Right kidney (tissue), 1 donor: ENCODE data around the gene ARHGAP19.

Experiments used
- DNase-seq: peaks from one replicate; pipeline ENCODE4 v3.0.0-alpha.2; 2016

ARHGAP19 gene

DNA sequence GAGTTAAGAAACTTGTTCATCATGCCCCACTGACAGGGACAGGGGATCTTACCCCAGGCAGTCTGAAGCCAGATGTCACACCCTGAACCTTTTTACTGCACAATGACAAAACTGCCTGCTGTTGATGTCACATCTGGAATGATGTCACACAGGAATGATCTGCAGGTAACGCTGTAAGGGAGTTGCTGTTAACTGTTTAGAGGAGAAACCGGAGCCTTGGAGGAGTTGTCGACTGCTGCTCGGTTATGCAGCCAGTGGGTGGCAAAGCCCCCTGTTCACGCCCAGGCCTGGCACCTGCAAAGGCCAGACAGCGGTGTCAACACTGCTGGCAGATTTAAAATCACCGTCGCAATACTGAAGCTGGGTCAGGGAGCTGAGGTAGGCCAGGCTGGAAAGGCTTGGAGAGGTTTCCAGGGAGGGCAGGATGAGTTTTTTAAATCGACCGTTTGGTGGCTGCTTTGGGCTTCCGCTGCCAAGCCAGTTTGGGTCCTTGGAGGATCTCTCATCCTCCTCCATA, 96.7 kb downstream of the ARHGAP19 start:
- peak; percentile 71 for DNase-seq

DNA sequence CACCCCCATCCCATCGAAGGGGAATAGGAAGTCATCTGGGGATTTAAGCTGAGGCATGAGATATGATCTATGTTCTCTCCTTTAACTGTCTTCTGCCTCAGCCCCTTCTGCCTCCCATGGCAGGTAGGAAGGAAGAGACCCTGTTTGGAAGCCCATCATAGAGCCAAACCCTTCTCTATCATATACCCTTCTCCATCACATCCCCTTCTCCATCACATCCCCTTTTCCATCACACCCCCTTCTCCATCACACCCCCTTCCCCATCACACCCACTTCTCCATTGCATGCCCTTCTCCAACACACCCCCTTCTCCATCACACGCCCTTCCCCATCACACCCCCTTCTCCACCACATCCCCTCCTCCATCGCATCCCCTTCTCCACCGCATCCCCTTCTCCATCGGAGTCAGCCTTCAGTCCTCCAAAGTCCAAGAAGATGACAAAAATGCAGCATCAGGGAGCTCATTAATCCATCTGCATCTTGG, 99.4 kb downstream of the ARHGAP19 start:
- no peak for DNase-seq

DNA sequence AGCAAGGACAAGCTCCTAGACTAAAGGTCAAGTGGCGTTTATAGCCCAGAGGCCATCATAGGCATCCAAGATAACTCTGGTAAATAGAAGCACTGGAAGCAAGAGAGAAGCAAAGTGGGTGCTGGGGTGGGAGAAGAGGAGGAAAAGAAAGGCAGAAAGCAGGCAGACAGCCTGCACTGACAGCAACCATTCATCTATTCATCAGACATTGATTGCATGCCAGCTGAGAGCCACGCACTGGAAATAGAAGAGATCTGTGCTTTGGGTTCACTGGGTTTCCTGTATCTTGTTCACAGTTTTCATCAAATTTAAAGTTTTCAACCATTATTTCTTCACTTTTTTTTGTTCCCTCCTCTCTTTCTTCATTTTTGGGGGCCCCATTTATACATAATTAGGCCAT, 102.0 kb downstream of the ARHGAP19 start:
- DNase-seq = no peak

- no peak for DNase-seq
Measured at GRCh38 chr10:97188261-97188711, 104.2 kb downstream of the ARHGAP19 start.

DNA sequence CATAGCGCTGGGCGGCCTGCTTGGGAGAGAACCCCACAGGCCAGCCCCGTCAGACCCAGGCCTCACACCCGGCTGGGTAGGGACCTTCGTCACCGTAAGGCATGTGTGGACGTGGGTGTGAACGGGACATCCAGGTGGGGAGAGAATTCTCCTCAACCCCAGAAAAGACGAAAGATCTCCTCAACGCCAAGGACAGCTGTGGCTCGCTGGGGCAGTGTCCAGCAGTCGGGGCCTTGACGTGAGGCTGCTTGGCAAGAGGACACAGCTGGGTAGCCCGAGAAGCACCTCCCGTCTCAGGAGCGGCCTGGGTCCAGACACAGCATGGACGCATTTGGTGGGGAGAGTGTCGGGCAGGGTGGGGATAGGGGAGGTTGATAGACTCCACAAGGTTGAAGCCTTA, 105.5 kb downstream of the ARHGAP19 start:
- DNase-seq = no peak

DNA sequence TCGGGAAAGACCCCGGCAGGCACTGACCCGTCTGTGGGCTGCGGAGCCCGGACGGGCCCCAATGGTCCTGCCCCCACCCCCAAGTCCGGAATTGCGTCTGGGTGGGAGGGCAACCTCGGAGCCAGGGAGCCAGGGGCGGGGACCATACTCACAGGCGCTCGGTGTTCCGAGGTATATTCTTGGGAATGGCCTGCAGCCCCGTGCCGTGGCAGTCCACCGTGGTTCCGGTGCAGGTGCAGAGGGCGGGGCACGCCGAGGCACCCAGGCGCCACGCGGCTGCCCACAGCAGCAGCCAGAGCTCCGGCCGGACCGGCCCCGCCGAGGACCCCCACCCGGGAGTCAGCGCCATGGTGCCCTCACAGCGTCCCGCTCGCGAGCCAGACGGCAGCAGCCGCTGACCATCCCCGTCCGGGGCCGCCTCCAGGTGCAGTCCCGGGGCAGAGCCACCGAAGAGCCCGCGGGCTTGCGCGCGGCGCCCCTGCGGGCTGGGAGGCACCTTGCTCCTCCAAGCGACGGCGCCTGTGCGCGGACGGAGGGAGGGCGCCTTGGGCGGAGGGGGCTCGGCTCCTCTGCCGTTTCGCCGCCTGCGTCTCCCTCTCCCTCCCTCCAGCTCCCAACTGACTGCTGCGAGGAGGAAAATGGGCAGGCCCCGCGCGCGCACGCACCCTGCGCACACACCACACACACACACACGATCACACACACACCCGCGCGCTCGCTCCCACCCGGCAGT, 106.9 kb downstream of the ARHGAP19 start, which contains the start of gene SLIT1:
Gene SLIT1 (minus strand): TSS at position 634 of the 733 bp plus-strand sequence. CDS start 285 bp downstream, at position 349.
- DNase-seq = peak; percentile 81

DNA sequence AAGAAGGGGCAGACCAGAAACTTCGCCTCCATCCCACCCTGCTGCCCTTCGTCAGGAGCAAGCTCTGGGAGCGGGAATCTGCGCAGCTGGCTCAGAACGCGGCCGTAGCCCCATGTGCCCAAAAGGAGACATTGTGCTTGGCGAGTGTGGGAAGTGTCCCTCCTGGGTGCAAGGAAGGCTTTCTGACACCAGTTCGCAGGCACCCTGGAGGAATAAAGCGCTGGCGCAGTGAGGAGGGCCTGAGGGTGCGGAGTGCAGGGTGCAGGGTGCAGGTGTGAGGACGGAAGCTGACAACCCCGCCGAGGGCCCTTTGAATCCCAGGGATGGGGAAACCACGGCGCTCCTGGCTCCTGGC, 107.5 kb downstream of the ARHGAP19 start:
- peak; percentile 51 for DNase-seq

DNA sequence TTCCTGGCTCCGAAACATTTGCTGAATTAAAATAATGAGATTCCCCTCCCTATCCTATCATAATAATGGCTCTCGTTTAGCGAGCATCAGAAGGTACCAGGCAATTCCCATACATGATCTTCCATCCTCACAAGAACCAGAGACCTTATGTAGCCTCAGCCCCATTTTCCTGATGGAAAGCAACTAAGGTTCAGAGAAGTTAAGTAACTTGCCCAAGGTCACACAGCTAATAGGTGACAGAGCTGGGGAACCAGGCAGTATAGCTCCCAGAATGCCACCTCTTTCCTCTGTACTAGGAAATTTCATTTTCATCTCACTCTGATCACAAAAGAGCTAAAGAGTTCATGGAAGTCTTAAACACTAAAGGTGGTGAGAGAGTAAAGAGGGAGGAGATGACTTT, 109.1 kb downstream of the ARHGAP19 start:
- DNase-seq = no peak

- DNase-seq = no peak
Measured at GRCh38 chr10:97182288-97182990, 110.0 kb downstream of the ARHGAP19 start.

DNA sequence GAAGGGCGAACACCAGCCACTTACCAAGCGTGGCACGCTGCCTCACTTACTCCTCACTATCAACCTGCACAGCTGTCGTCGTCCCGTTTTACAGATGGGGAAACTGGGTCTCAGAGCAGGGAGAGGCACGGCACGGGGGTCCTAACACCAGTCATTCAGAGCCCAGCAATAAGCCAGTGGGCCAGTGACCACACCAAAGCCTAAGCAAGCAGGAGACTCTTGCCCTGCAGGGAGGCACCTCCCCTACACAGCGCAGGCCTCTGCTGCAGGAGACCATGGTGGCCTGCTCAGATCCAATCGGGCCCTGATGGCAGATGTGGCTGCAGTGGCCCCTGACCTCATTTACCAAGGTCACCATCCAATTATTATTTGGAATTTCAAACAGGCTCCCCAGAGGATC, 111.5 kb downstream of the ARHGAP19 start:
- DNase-seq = no peak

- no peak for DNase-seq
Measured at GRCh38 chr10:97180363-97180755, 112.1 kb downstream of the ARHGAP19 start.

- DNase-seq = no peak
Measured at GRCh38 chr10:97179731-97180362, 112.6 kb downstream of the ARHGAP19 start.

GRCh38 chr10:97179311-97179710, 113.1 kb downstream of the ARHGAP19 start:
- no peak for DNase-seq

- DNase-seq = no peak
Measured at GRCh38 chr10:97178074-97178473, 114.4 kb downstream of the ARHGAP19 start.

DNA sequence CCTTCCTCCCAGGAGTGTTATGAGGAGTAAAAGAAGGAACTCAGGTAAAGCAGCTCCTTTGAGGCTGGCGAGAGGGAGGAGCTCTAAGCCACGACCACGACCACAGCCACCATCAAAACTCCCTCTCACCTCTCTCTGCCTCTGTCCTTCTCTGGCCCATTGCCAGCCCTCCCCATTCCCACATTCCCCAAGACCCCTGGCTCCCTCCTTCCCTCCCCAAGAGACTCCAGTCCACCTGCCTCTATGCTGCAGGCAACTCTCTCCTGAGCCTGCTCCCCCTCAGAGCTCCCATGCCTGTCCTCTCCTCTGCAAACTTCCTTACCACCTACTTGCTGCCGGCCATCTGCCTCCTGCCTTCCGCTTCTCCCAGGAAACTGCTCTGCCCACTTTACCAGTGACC, 116.2 kb downstream of the ARHGAP19 start:
- no peak for DNase-seq

DNA sequence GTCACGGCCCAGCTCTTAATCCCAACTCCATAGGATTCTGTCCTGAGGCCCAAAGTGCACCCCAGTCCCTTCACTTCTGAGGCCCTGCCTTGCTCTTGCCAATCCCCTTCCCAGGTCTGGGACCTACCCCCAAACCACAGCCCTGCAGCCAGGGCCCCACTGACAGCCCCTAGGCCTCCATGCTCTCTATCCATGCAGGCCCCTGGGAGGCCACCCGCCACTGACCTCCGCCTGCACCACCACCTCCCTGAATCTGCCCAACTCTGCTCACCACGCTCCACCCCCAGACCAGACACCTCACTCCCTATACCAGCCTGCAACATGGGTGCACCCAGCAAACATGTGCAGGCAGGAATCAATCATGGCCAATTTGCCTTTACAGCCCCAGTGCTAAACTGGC, 116.9 kb downstream of the ARHGAP19 start:
- no peak for DNase-seq

DNA sequence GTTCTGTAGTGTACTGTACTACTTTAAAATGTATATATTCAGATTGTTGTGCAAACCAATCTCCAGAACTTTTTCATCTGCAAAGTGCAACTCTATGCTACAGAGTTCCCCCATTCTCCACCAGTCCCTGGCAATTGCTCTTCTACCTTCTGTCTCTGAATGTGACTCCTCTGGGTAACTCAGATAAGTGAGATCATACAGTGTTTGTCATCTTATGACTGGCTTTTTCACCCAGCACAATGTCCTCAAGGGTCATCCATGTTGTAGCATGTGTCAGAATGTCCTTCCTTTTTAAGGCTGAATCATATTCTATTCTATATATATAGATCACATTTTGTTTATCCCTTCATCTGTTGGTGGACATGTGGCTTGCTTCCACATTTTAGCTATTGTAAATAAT, 117.5 kb downstream of the ARHGAP19 start:
- DNase-seq = no peak

GRCh38 chr10:97174276-97174775, 118.1 kb downstream of the ARHGAP19 start:
- no peak for DNase-seq

GRCh38 chr10:97173036-97173435, 119.4 kb downstream of the ARHGAP19 start:
- no peak for DNase-seq
